Endothelial cell of umbilical vein (primary cell): Measurements from ENCODE around the gene PROM1. TPM values are rescaled to one million over a fixed set of nuclear protein-coding genes. Genes with fewer than 3 reads are reported as not detected.

Experiments used
- BruUV-seq: library from RNA; stranded (reverse); fragments of 400-500 nt; replicated peaks from 2 replicates; lab custom pipeline; 2021; lab: Mats Ljungman, UMichigan
- CTCF ChIA-PET: fragments of 300-600, 350-600 bp; sonication (Branson Sonifier 250); formaldehyde crosslinking; loops from one replicate; lab custom pipeline; 2021; ENCODE audit warnings: antibody characterized with exemption, inconsistent platforms; lab: Charles Lee
- POLR2A ChIA-PET: fragments of 300-600, 350-600 bp; sonication (Branson Sonifier 250); formaldehyde crosslinking; loops from one replicate; lab custom pipeline; 2021; ENCODE audit warnings: antibody characterized with exemption, inconsistent platforms; lab: Charles Lee
- DNase-seq: peaks from one replicate; pipeline ENCODE4 v3.0.0-alpha.2; 2011; ENCODE audit warnings: low read depth, low spot score
- FAIRE-seq: peaks from 2 replicates; lab custom pipeline; 2011; peaks lifted over from hg19 to GRCh38; lab: Jason Lieb, UNC
- H2AFZ ChIP-seq: 2 replicates; pipeline ENCODE4 v1.6.0; 2012; ENCODE audit warnings: low read depth, low read length, control low read depth, inconsistent platforms
- H3K27ac ChIP-seq: 2 replicates; pipeline ENCODE4 v1.5.1; 2011; ENCODE audit warnings: low read depth, mild to moderate bottlenecking, control low read depth, low read length, moderate library complexity; ENCODE audit not compliant: insufficient read depth
- H3K27me3 ChIP-seq, 2 experiments: 2 replicates each; pipeline versions ENCODE4 v1.6.0 to v1.6.1; 2011; ENCODE audit warnings: low read length in 2 of 2, mixed read lengths in 1 of 2; ENCODE audit not compliant: control insufficient read depth in 2 of 2, insufficient read depth in 2 of 2
- H3K36me3 ChIP-seq, 2 experiments: 2 replicates in 1 of 2; 3 replicates in 1 of 2; pipeline ENCODE4 v1.5.1; 2011; ENCODE audit warnings: low read length in 2 of 2, mild to moderate bottlenecking in 1 of 2, moderate library complexity in 1 of 2; ENCODE audit not compliant: control insufficient read depth in 2 of 2, insufficient read depth in 2 of 2; ENCODE audit errors: extremely low read depth in 1 of 2
- H3K4me1 ChIP-seq: 3 replicates; pipeline ENCODE4 v1.5.1; 2011; ENCODE audit warnings: mild to moderate bottlenecking, low read length; ENCODE audit not compliant: control insufficient read depth, insufficient read depth; ENCODE audit errors: extremely low read depth
- H3K4me2 ChIP-seq: 2 replicates; pipeline ENCODE4 v1.6.1; 2011; ENCODE audit warnings: low read length, control low read depth, mixed read lengths; ENCODE audit not compliant: insufficient read depth
- H3K4me3 ChIP-seq, 3 experiments: fragments of 200-600 bp in 1 of 3; sonication (generic), shearing (Covaris generic) in 1 of 3; replicated peaks in 1 of 3; 2 replicates each; pipeline ENCODE4 v1.5.1; 2011 to 2016; ENCODE audit warnings: control low read depth in 3 of 3, low read length in 3 of 3, mild to moderate bottlenecking in 2 of 3, inconsistent platforms in 1 of 3, low read depth in 1 of 3, moderate library complexity in 1 of 3; ENCODE audit not compliant: insufficient read depth in 1 of 3
- H3K79me2 ChIP-seq: 2 replicates; pipeline ENCODE4 v1.6.0; 2012; ENCODE audit warnings: low read length, inconsistent platforms; ENCODE audit not compliant: control insufficient read depth, insufficient read depth
- H3K9ac ChIP-seq: replicated peaks from 2 replicates; pipeline ENCODE3; 2011; ENCODE audit warnings: low read length, control low read depth; ENCODE audit not compliant: insufficient read depth; ENCODE audit errors: extremely low read depth
- H3K9me1 ChIP-seq: replicated peaks from 3 replicates; pipeline ENCODE4 v1.6.0; 2011; ENCODE audit warnings: mild to moderate bottlenecking, low read length; ENCODE audit not compliant: control insufficient read depth, insufficient read depth; ENCODE audit errors: extremely low read depth
- H3K9me3 ChIP-seq: replicated peaks from 2 replicates; pipeline ENCODE4 v1.5.1; 2012; ENCODE audit warnings: low read length, inconsistent platforms; ENCODE audit not compliant: control insufficient read depth, insufficient read depth
- H4K20me1 ChIP-seq: replicated peaks from 2 replicates; pipeline ENCODE3; 2011; ENCODE audit warnings: mild to moderate bottlenecking, low read length; ENCODE audit not compliant: control insufficient read depth, insufficient read depth; ENCODE audit errors: extremely low read depth
- CTCF ChIP-seq, 2 donors: IDR thresholded peaks; 1 replicate in 1 of 2; 2 replicates in 1 of 2; pipeline ENCODE4 v1.5.1; 2011; ENCODE audit warnings: low read length in 2 of 2, mild to moderate bottlenecking in 2 of 2, moderate library complexity in 2 of 2, control low read depth in 1 of 2, inconsistent platforms in 1 of 2, low read depth in 1 of 2; ENCODE audit not compliant: insufficient read depth in 1 of 2; ENCODE audit errors: extremely low read depth in 1 of 2
- EZH2 ChIP-seq: IDR thresholded peaks from 2 replicates; pipeline ENCODE4 v1.6.1; 2012; ENCODE audit warnings: borderline replicate concordance, low read depth, mild to moderate bottlenecking, moderate library complexity, low read length, inconsistent platforms; ENCODE audit not compliant: severe bottlenecking
- FOS ChIP-seq: IDR thresholded peaks from 2 replicates; pipeline ENCODE4 v1.6.1; 2011; ENCODE audit warnings: mild to moderate bottlenecking, low read length, moderate library complexity, borderline replicate concordance; ENCODE audit not compliant: insufficient read depth
- GATA2 ChIP-seq: IDR thresholded peaks from 2 replicates; pipeline ENCODE4 v1.7.0; 2011; ENCODE audit warnings: low read depth, mild to moderate bottlenecking, moderate library complexity, mixed read lengths, low read length; ENCODE audit not compliant: insufficient read length, insufficient read depth
- JUN ChIP-seq: IDR thresholded peaks from 2 replicates; pipeline ENCODE4 v1.6.1; 2011; ENCODE audit warnings: borderline replicate concordance, low read depth; ENCODE audit not compliant: insufficient read length, insufficient read depth
- MAX ChIP-seq: IDR thresholded peaks from 2 replicates; pipeline ENCODE4 v1.6.1; 2011; ENCODE audit not compliant: insufficient read depth, insufficient read length
- MYC ChIP-seq: IDR thresholded peaks from one replicate; pipeline ENCODE4 v1.6.1; 2011; ENCODE audit warnings: mild to moderate bottlenecking, low read depth, low read length
- POLR2A ChIP-seq: IDR thresholded peaks from 2 replicates; pipeline ENCODE4 v1.6.1; 2012; ENCODE audit warnings: low read depth, mild to moderate bottlenecking, control low read depth, low read length
- POLR2AphosphoS5 ChIP-seq: IDR thresholded peaks from 2 replicates; pipeline ENCODE4 v1.6.1; 2012; ENCODE audit warnings: low read depth, mild to moderate bottlenecking, control low read depth, low read length, moderate library complexity; ENCODE audit not compliant: insufficient read depth
- dilution Hi-C: fragments of 300-500 bp; cut with MboI; formaldehyde crosslinking; loops from one replicate; pipeline ENCODE4 v1.15.0; 2019; ENCODE audit warnings: low sequenced_read_pairs; ENCODE audit not compliant: extremely low pct_ligation_motif_present
- intact Hi-C: fragments of 100-400 bp; cut with micrococcal nuclease; formaldehyde crosslinking; loops from one replicate; pipeline ENCODE4 v1.10.0; 2022
- polyA plus RNA-seq, 4 experiments: library from polyadenylated mRNA; depleted of rRNA in 3 of 4; stranded (reverse) in 3 of 4; unstranded in 1 of 4; fragments of >200 nt; gene quantifications; 2 replicates each; pipeline versions ENCODE4 v1.2.1 to v1.2.3, GENCODE V29; 2011 to 2012; ENCODE audit warnings: missing spikeins in 1 of 4
- total RNA-seq: library from RNA; stranded (reverse); gene quantifications from 2 replicates; pipeline ENCODE4 v1.2.3, GENCODE V29; 2021

Gene PROM1
- total and polyA plus RNA-seq, 2 donors (not counting 3 experiments of a cell fraction or from before 2014, with no cell fraction given) = 0.36 to 1.7 TPM

GRCh38 chr4:15971068-15971801 is 112.6 kb downstream of the PROM1 start:
- no TSS peak for BruUV-seq
- dilution Hi-C loops = no loop called here
- DNase-seq (no peak), FAIRE-seq (no peak)
- H3K9me3 ChIP-seq = no peaks in the 10 kb centered on the region
- intact Hi-C loops = no loop called here
- no peak for TF ChIP-seq CTCF (IDR thresholded peaks at IDR 0.05; ENCODE audit: extremely low read depth in 1 of 2, insufficient read depth in 1 of 2, low read depth in 1 of 2, low read length in 2 of 2)
- no peak for TF ChIP-seq POLR2AphosphoS5
- no peak for TF ChIP-seq FOS
- TF ChIP-seq POLR2A = no peak
- no peak for TF ChIP-seq MYC
- no peak for TF ChIP-seq MAX
- no peak for TF ChIP-seq EZH2
- no peak for TF ChIP-seq JUN
- no peak for TF ChIP-seq GATA2
- H3K27ac ChIP-seq = no peak overlapping the region
- peaks cover 0 to 4% of the 10 kb centered on the region in 2 experiments for H3K27me3 ChIP-seq
- H3K4me3 ChIP-seq = no peak overlapping the region
- H3K36me3 ChIP-seq = no peaks in the 10 kb centered on the region
- no peaks in the 10 kb centered on the region for H3K4me1 ChIP-seq
- no peak overlapping the region for H3K4me2 ChIP-seq
- ChIA-PET POLR2A (no interaction called here), CTCF (interaction anchor here (0.8 to 1.4 kb wide), 2 partner anchors 15 to 30 kb away, joined by 3 to 5 read pairs; no protein-coding TSS in a partner anchor)
- H3K9me1 ChIP-seq = no peaks in the 10 kb centered on the region
- no peaks in the 10 kb centered on the region for H3K79me2 ChIP-seq
- no peaks in the 10 kb centered on the region for H4K20me1 ChIP-seq
- H2AFZ ChIP-seq = no peak overlapping the region
- no peak overlapping the region for H3K9ac ChIP-seq
